Kidney epithelial cell (primary cell): ENCODE results near the gene AIPL1. TPM values are rescaled to one million over a fixed set of nuclear protein-coding genes. Genes with fewer than 3 reads are reported as not detected.

Experiments
- DNase-seq: peaks from one replicate; pipeline ENCODE4 v3.0.0-alpha.2; 2010; ENCODE audit warnings: low read depth
- H3K27me3 ChIP-seq: 2 replicates; pipeline ENCODE4 v1.6.0; 2011; ENCODE audit warnings: low read length; ENCODE audit not compliant: control insufficient read depth, insufficient read depth
- H3K36me3 ChIP-seq: 2 replicates; pipeline ENCODE4 v1.5.1; 2011; ENCODE audit warnings: low read length; ENCODE audit not compliant: control insufficient read depth, insufficient read depth
- H3K4me3 ChIP-seq: 2 replicates; pipeline ENCODE4 v1.5.1; 2011; ENCODE audit warnings: low read depth, mild to moderate bottlenecking, control low read depth, low read length
- CTCF ChIP-seq: IDR thresholded peaks from 2 replicates; pipeline ENCODE4 v1.5.1; 2011; ENCODE audit warnings: mild to moderate bottlenecking, moderate library complexity, low read length, control low read depth, inconsistent platforms; ENCODE audit not compliant: insufficient read depth, poor library complexity, severe bottlenecking
- total RNA-seq: library from RNA; depleted of rRNA; stranded (reverse); fragments of >200 nt; gene quantifications from 2 replicates; pipeline ENCODE4 v1.2.3, GENCODE V29; 2015

Gene AIPL1
- total RNA-seq, 1 donor from 2014 or later, result not detected

GRCh38 chr17:6374271-6374691 is 60.6 kb downstream of the AIPL1 start:
- no peak overlapping the region for H3K4me3 ChIP-seq

More at GRCh38 chr17:6374271-6374691, 60.6 kb downstream of the AIPL1 start:
- no peak for TF ChIP-seq CTCF
- Histone ChIP-seq H3K36me3 (no peaks in the 10 kb centered on the region), H3K27me3 (no peaks in the 10 kb centered on the region)
- peak; percentile 38 for DNase-seq

Other genes starting within 250 kb of the AIPL1 start
- 6.8 and 10.4 TPM in 2 replicates for gene PIMREG, start 9.3 kb upstream of the AIPL1 start, total RNA-seq
- gene PITPNM3, start 121.4 kb upstream of the AIPL1 start, total RNA-seq, result 1.6 and 2.2 TPM in 2 replicates
- 20.2 and 24.2 TPM in 2 replicates for gene KIAA0753, start 205.6 kb upstream of the AIPL1 start, total RNA-seq
- 193 and 245 TPM in 2 replicates for gene TXNDC17, start 205.9 kb upstream of the AIPL1 start, total RNA-seq
- 10.6 and 13.5 TPM in 2 replicates for gene MED31, start 216.5 kb upstream of the AIPL1 start, total RNA-seq
- 0.34 and 0.46 TPM in 2 replicates for gene C17orf100, start 216.6 kb upstream of the AIPL1 start, total RNA-seq